SK-N-SH (cell line): ENCODE measurements around the gene CEBPG.

Experiments
- POLR2AphosphoS5 ChIP-seq: IDR thresholded peaks from 2 replicates; pipeline ENCODE4 v1.6.1; 2012; ENCODE audit warnings: low read depth, low read length
- TAF1 ChIP-seq: IDR thresholded peaks from 2 replicates; pipeline ENCODE4 v1.6.1; 2012; ENCODE audit warnings: low read depth, mild to moderate bottlenecking, low read length, moderate library complexity, borderline replicate concordance
- TCF12 ChIP-seq: IDR thresholded peaks from 2 replicates; pipeline ENCODE4 v1.4.0; 2012
- YY1 ChIP-seq: IDR thresholded peaks from 2 replicates; pipeline ENCODE4 v1.4.0; 2012; ENCODE audit warnings: low read depth, mild to moderate bottlenecking

GRCh38 chr19:33334271-33334670 lies 39.2 kb upstream of the CEBPG start:
- TF ChIP-seq YY1, result no peak
- TF ChIP-seq POLR2AphosphoS5, result no peak
- no peak for TF ChIP-seq TCF12
- no peak for TF ChIP-seq TAF1
